ENCODE data around the gene FGF12. TPM values are rescaled to one million over a fixed set of nuclear protein-coding genes. Genes with fewer than 3 reads are reported as not detected.
"Not testable (repeated sequence)": the region's sequence is repeated elsewhere in the genome, so short reads cannot be mapped to it uniquely, and the experiment has no call there.

The FGF12 gene
- total and polyA plus RNA-seq, 7 experiments from 2014 or later: not detected

DNA sequence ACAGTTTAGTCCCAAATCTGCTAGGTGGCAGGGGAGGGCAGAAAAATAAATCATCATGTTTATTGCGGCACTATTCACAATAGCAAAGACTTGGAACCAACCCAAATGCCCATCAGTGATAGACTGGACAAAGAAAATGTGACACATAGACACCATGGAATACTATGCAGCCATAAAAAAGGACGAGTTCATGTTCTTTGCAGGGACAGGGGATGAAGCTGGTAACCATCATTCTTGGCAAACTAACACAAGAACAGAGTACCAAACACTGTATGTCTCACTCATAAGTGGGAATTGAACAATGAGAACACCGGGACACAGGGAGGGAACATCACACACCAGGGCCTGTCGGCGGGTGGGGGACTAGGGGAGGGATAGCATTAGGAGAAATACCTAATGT, 150.6 kb downstream of the FGF12 start:
- H3K9me3 Mint-ChIP-seq; H3K27me3 ChIP-seq (ENCODE audit: control insufficient read depth in 2 of 2, insufficient read depth in 2 of 2, low read length in 2 of 2); intact Hi-C loops (cut with micrococcal nuclease); H3K36me3 Mint-ChIP-seq; H3K4me3 ChIP-seq (ENCODE audit: low read length); H3K4me3 Mint-ChIP-seq; H3K27ac Mint-ChIP-seq; H3K27ac ChIP-seq (ENCODE audit: low read depth, low read length); POLR2A ChIA-PET; DNase-seq; H3K4me1 Mint-ChIP-seq; H3K36me3 ChIP-seq (ENCODE audit: control insufficient read depth in 2 of 3, insufficient read depth in 3 of 3, low read length in 3 of 3); CTCF ChIA-PET; ATAC-seq; H3K9me3 ChIP-seq (ENCODE audit: control insufficient read depth in 2 of 3, low read length in 3 of 3); H3K4me1 ChIP-seq (ENCODE audit: control insufficient read depth in 2 of 2, insufficient read depth in 2 of 2, low read length in 2 of 2): not testable (repeated sequence)
- H3K27me3 Mint-ChIP-seq: peaks cover 4 to 18% (median 10%) of the 10 kb centered on the region in 5 donors

DNA sequence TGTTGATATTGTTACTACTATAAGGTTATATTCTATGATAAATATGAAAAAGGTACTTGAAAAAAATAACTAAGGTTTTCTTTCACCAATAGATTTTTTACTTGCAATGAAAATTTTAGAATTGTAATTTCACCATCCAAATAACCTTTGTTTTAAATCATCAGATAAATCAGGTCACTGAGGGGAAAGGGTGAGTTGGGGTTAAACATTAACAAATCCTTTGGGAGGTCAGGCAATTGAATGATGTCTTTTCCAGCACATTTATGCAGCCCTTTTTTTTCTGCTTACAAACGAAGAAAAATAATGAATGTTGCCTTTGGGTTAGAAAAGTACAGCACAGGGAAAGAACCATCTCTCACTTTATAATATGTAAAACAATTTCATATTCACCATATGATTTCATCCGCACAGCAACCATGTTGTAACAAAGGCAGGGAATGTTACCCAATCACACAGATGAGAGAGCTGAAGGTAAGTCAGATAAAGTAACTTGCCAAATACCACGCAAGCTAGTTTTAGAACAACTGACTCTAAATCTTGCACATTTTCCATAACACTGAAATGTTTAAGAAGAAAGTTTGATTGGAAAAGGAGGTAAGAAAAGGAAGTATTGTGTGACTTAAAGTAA, 151.3 kb downstream of the FGF12 start:
- intact Hi-C loops (cut with micrococcal nuclease): no loop called here
- Histone ChIP-seq H3K36me3 (ENCODE audit: control insufficient read depth in 2 of 3, insufficient read depth in 3 of 3, low read length in 3 of 3) (no peaks in the 10 kb centered on the region), H3K4me3 (ENCODE audit: low read length) (no peak overlapping the region), H3K27ac (ENCODE audit: low read depth, low read length) (no peak overlapping the region), H3K9me3 (ENCODE audit: control insufficient read depth in 2 of 3, low read length in 3 of 3) (no peaks in the 10 kb centered on the region), H3K27me3 (ENCODE audit: control insufficient read depth in 2 of 2, insufficient read depth in 2 of 2, low read length in 2 of 2) (no peaks in the 10 kb centered on the region), H3K4me1 (ENCODE audit: control insufficient read depth in 2 of 2, insufficient read depth in 2 of 2, low read length in 2 of 2) (no peaks in the 10 kb centered on the region)
- Mint-ChIP-seq H3K27me3 (peaks cover 8 to 22% (median 17%) of the 10 kb centered on the region in 5 donors), H3K27ac (no peak overlapping the region), H3K4me1 (peaks cover 0 to 7% (median 7%) of the 10 kb centered on the region in 7 donors), H3K9me3 (peaks cover 0 to 7% (median 0%) of the 10 kb centered on the region in 11 donors), H3K36me3 (no peaks in the 10 kb centered on the region), H3K4me3 (no peak overlapping the region)
- ATAC-seq (no peak), DNase-seq (no peak)
- ChIA-PET POLR2A (no interaction called here), CTCF (no interaction called here)

DNA sequence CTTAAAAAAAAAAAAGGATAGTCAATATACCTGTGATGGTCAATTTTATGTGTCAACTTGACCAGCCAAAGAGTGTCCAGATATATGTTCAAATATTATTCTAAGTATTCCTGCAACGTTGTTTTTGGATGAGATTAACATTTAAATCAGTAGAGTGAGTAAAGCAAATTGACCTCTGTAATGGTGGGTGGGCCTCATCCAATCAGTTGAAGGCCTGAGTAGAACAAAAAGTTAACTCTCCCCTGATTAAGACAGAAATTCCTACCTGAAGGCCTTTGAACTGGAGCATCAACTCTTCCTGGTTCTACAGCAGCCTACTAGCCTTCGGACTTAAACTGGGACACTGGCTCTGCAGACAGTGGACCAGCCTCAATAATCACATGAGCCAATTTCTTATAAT, 154.1 kb downstream of the FGF12 start:
- no peaks in the 10 kb centered on the region for H3K27me3 ChIP-seq (ENCODE audit: control insufficient read depth in 2 of 2, insufficient read depth in 2 of 2, low read length in 2 of 2)
- H3K4me1 ChIP-seq (ENCODE audit: control insufficient read depth in 2 of 2, insufficient read depth in 2 of 2, low read length in 2 of 2): no peaks in the 10 kb centered on the region
- H3K9me3 ChIP-seq (ENCODE audit: control insufficient read depth in 2 of 3, low read length in 3 of 3): no peaks in the 10 kb centered on the region
- DNase-seq (no peak), ATAC-seq (no peak)
- Mint-ChIP-seq H3K27ac (no peak overlapping the region), H3K9me3 (peaks cover 0 to 7% (median 0%) of the 10 kb centered on the region in 11 donors), H3K4me3 (no peak overlapping the region), H3K27me3 (peaks cover 21 to 39% (median 26%) of the 10 kb centered on the region in 5 donors), H3K36me3 (no peaks in the 10 kb centered on the region), H3K4me1 (peaks cover 0 to 10% (median 9%) of the 10 kb centered on the region in 7 donors)
- ChIA-PET CTCF (no interaction called here), POLR2A (no interaction called here)
- no peak overlapping the region for H3K27ac ChIP-seq (ENCODE audit: low read depth, low read length)
- H3K36me3 ChIP-seq (ENCODE audit: control insufficient read depth in 2 of 3, insufficient read depth in 3 of 3, low read length in 3 of 3): no peaks in the 10 kb centered on the region
- intact Hi-C loops (cut with micrococcal nuclease): no loop called here
- H3K4me3 ChIP-seq (ENCODE audit: low read length): no peak overlapping the region

DNA sequence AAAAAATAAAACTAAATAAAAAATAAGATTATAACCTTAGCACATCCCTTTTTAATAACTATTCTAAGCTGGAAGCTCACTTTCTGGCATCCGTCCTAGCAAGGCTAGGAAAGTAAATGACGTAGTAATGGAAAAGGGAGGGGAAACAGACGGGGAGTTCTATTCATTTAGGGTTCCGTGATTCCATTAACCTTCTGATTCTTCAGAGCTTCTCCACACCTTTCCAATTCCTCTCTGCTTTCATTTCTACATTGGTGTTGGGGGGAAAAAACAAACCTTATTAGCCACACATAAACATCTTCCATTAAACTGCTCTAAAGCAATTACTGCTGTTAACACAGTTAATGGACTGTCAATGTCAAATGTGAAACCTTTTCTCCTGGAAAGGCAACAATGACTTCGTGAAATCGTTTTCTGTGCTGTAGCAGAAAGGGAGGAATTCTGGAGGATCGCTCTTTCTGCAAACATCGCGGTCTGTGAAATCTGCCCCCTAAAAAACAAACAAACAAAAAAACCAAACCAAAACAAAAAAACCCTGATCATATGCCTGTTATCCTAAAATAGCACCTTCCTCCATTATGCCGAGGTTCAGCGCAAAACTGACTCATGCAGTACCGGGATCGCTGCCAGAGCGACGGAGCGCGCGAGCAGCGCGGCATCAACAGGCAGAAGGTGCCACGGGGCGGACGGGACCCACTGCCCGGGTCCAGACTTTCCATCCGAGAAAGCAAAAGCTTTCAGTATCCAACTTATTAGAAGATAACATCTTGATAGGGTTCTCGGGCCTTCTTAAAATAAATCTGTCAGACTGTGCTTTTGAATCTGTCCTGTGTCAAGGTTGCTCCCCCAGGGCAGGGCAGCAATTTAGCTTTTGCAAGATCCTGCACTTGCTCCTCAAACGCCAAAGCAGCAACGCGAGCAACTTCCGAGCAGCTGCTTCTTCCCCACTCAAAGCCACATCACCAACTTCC, 156.2 kb downstream of the FGF12 start:
- ChIA-PET CTCF (interaction anchor here (0.9 kb wide), 1 partner anchor 21 kb away, joined by 3 read pairs; no protein-coding TSS in a partner anchor), POLR2A (no interaction called here)
- Mint-ChIP-seq H3K4me1 (peaks cover 0 to 10% (median 9%) of the 10 kb centered on the region in 7 donors), H3K27ac (no peak overlapping the region), H3K36me3 (no peaks in the 10 kb centered on the region), H3K27me3 (peaks cover 21 to 40% (median 26%) of the 10 kb centered on the region in 5 donors), H3K4me3 (peak overlapping the region in 9 of 10 donors; percentile 47 to 70 (median 61)), H3K9me3 (peaks cover 0 to under 1% (median 0%) of the 10 kb centered on the region in 11 donors)
- DNase-seq (peak in 1 of 9 donors; percentile 1), ATAC-seq (no peak)
- Histone ChIP-seq H3K27ac (ENCODE audit: low read depth, low read length) (no peak overlapping the region), H3K4me3 (ENCODE audit: low read length) (no peak overlapping the region), H3K27me3 (ENCODE audit: control insufficient read depth in 2 of 2, insufficient read depth in 2 of 2, low read length in 2 of 2) (no peaks in the 10 kb centered on the region), H3K4me1 (ENCODE audit: control insufficient read depth in 2 of 2, insufficient read depth in 2 of 2, low read length in 2 of 2) (no peaks in the 10 kb centered on the region), H3K36me3 (ENCODE audit: control insufficient read depth in 2 of 3, insufficient read depth in 3 of 3, low read length in 3 of 3) (no peaks in the 10 kb centered on the region), H3K9me3 (ENCODE audit: control insufficient read depth in 2 of 3, low read length in 3 of 3) (no peaks in the 10 kb centered on the region)
- intact Hi-C loops (cut with micrococcal nuclease): no loop called here

DNA sequence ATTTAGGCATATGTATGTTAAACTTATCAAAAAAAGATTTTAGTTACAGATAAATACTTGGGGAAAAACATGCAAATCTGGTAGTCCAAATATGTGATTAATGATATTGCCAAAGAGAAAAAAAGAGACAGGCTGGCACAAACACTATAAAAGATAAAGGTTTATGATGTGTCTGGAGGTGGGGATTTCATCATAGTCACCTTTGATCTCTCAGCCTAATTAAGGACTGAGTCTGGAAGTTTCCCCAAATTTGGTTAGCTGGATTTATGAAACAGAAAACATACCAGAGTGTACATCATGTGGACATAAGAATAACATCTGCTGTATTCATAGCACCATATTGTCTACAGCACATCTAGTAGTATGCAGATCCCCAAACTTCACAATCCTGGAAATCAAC, 157.0 kb downstream of the FGF12 start:
- Mint-ChIP-seq H3K27ac (no peak overlapping the region), H3K4me3 (no peak overlapping the region), H3K9me3 (no peaks in the 10 kb centered on the region), H3K4me1 (peaks cover 0 to 10% (median 9%) of the 10 kb centered on the region in 7 donors), H3K27me3 (peaks cover 21 to 40% (median 26%) of the 10 kb centered on the region in 5 donors), H3K36me3 (no peaks in the 10 kb centered on the region)
- Histone ChIP-seq H3K27me3 (ENCODE audit: control insufficient read depth in 2 of 2, insufficient read depth in 2 of 2, low read length in 2 of 2) (no peaks in the 10 kb centered on the region), H3K27ac (ENCODE audit: low read depth, low read length) (no peak overlapping the region), H3K36me3 (ENCODE audit: control insufficient read depth in 2 of 3, insufficient read depth in 3 of 3, low read length in 3 of 3) (no peaks in the 10 kb centered on the region), H3K4me1 (ENCODE audit: control insufficient read depth in 2 of 2, insufficient read depth in 2 of 2, low read length in 2 of 2) (no peaks in the 10 kb centered on the region), H3K9me3 (ENCODE audit: control insufficient read depth in 2 of 3, low read length in 3 of 3) (no peaks in the 10 kb centered on the region), H3K4me3 (ENCODE audit: low read length) (no peak overlapping the region)
- ChIA-PET POLR2A (no interaction called here), CTCF (no interaction called here)
- DNase-seq (no peak), ATAC-seq (no peak)
- intact Hi-C loops (cut with micrococcal nuclease): no loop called here

DNA sequence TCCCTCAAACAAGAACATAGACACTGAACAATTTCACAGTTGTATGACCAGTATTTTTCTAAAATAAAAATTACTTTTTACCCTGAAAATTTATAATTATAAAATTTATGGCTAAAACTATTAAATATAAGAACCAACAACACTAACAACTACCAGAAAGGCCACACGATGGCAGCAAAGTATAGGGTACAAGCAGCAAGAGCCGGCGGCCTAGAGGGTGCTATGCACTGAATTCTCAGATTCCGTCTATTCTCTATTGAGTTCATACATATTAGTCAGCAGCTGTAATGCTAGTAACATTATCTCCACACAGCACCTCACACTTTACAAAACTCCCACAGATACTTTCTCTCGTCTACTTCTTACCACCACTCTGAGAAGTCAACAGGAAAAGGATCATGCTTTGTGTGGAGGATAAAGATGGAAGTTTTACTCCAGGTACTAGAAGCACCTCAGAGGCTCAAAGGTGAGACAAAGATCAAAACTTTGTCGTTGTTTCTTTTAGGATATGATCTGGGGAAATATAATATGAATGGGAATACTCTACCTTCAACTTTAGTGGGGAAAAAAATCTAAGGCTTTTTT, 160.5 kb downstream of the FGF12 start:
- H3K36me3 Mint-ChIP-seq: no peaks in the 10 kb centered on the region
- H3K9me3 Mint-ChIP-seq: no peaks in the 10 kb centered on the region
- ATAC-seq: peak; percentile 55
- H3K4me1 Mint-ChIP-seq: peaks cover 0 to 10% (median 9%) of the 10 kb centered on the region in 7 donors
- no peaks in the 10 kb centered on the region for H3K4me1 ChIP-seq (ENCODE audit: control insufficient read depth in 2 of 2, insufficient read depth in 2 of 2, low read length in 2 of 2)
- H3K4me3 ChIP-seq (ENCODE audit: low read length): no peak overlapping the region
- no peak overlapping the region for H3K4me3 Mint-ChIP-seq
- POLR2A ChIA-PET: no interaction called here
- H3K9me3 ChIP-seq (ENCODE audit: control insufficient read depth in 2 of 3, low read length in 3 of 3): no peaks in the 10 kb centered on the region
- H3K27ac Mint-ChIP-seq: no peak overlapping the region
- CTCF ChIA-PET: no interaction called here
- H3K36me3 ChIP-seq (ENCODE audit: control insufficient read depth in 2 of 3, insufficient read depth in 3 of 3, low read length in 3 of 3): no peaks in the 10 kb centered on the region
- no peak overlapping the region for H3K27ac ChIP-seq (ENCODE audit: low read depth, low read length)
- H3K27me3 Mint-ChIP-seq: peaks cover 17 to 31% (median 23%) of the 10 kb centered on the region in 5 donors
- DNase-seq: peak in 8 of 9 donors; percentile 10 to 54 (median 36)
- intact Hi-C loops (cut with micrococcal nuclease): loop anchor here (1.0 to 10.0 kb wide), 6 partner anchors 99 to 1838 kb away; no protein-coding TSS in a partner anchor
- no peaks in the 10 kb centered on the region for H3K27me3 ChIP-seq (ENCODE audit: control insufficient read depth in 2 of 2, insufficient read depth in 2 of 2, low read length in 2 of 2)
